NOMO-1 treated with dmso at 0.1 percent for 144 hours (cell line): Measurements from ENCODE around the gene CCDC160.

Experiments
- DNase-seq: peaks from one replicate; lab custom pipeline; 2025; ENCODE audit not compliant: unreplicated experiment; lab: John Stamatoyannopoulos, UW

CCDC160 gene

DNA sequence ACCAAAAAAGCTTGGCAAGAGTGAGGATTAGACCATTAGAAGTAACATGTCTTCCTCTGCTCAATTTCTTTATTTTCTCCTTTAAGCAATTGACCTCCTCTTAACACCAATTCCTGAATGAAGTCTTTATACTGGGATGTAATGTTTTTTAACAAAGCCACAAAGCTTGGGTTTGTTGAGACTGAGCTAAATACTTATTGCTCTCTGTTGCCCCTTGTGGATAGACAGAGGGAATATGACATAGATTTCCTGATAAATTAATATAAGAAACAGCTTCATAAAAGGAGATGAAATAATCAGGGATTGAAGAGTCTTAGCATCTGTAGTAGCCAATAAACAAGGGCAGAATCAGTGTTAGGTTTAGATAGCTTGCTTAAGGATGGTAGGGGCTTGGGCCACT lies 57.6 kb downstream of the CCDC160 start:
- no peak for DNase-seq
